Large intestine (tissue), 3 donors: ENCODE results near the gene ABCG8. TPM values are rescaled to one million over a fixed set of nuclear protein-coding genes. Genes with fewer than 3 reads are reported as not detected.

Source experiments
- DNase-seq, 2 donors: peaks; one replicate each; pipeline versions ENCODE4 v3.0.0 to v3.0.0-alpha.2; 2013
- H3K27ac ChIP-seq: one replicate; pipeline ENCODE4 v1.5.1; 2013; ENCODE audit warnings: low read length
- H3K27me3 ChIP-seq: 2 replicates; pipeline ENCODE4 v1.6.1; 2013; ENCODE audit warnings: low read length; ENCODE audit not compliant: control insufficient read depth, insufficient read depth
- H3K36me3 ChIP-seq: 2 replicates; pipeline ENCODE4 v1.6.1; 2013; ENCODE audit warnings: low read length; ENCODE audit not compliant: control insufficient read depth, insufficient read depth
- H3K4me1 ChIP-seq: one replicate; pipeline ENCODE4 v1.6.1; 2013; ENCODE audit warnings: low read length; ENCODE audit not compliant: control insufficient read depth, insufficient read depth
- H3K4me3 ChIP-seq: one replicate; pipeline ENCODE4 v1.5.1; 2013; ENCODE audit warnings: low read length
- H3K9me3 ChIP-seq: one replicate; pipeline ENCODE4 v1.6.1; 2013; ENCODE audit warnings: mild to moderate bottlenecking, low read depth, low read length, moderate library complexity; ENCODE audit not compliant: control insufficient read depth
- WGBS: methylation state at CpG from one replicate; pipeline ENCODE4 v1.1.5; 2013; ENCODE audit warnings: low lambda C conversion rate; ENCODE audit not compliant: insufficient coverage; 5-methylcytosine and 5-hydroxymethylcytosine counted together
- polyA plus RNA-seq: library from polyadenylated mRNA; unstranded; fragments of 120-200 nt; gene quantifications from one replicate; pipeline ENCODE4 v1.2.1, GENCODE V29; 2013

The ABCG8 gene
- polyA plus RNA-seq, 1 donor = 24.3 TPM

DNA sequence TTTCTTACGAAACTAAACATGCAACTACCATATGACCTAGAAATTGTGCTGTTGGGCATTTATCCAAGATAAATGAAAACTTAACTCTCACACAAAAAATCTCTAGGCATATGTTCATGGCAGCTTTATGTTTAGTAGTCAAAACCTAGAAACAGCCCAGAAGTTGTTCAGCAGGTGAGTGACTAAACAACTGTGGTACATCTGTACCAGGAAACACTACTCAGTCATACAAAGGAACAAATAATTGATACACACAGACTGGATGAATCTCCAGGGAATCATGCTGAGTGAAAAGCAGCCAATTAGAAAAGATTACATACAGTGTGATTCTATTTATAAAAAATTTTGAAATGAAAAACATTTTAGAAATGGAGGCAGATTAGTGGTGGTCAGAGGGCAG is 35.7 kb upstream of the ABCG8 start:
- H3K4me1 ChIP-seq = peaks cover 26% of the 10 kb centered on the region
- DNase-seq = no peak
- WGBS = no CpG with 5 or more reads among the region's 1 CpG
- no peaks in the 10 kb centered on the region for H3K9me3 ChIP-seq
- peaks cover 6% of the 10 kb centered on the region for H3K36me3 ChIP-seq
- no peaks in the 10 kb centered on the region for H3K27me3 ChIP-seq
- H3K4me3 ChIP-seq = no peak overlapping the region
- H3K27ac ChIP-seq = no peak overlapping the region

- Histone ChIP-seq H3K4me3 (no peak overlapping the region), H3K27ac (peak overlapping the region; percentile 90), H3K27me3 (no peaks in the 10 kb centered on the region), H3K9me3 (no peaks in the 10 kb centered on the region), H3K4me1 (peaks cover 42% of the 10 kb centered on the region), H3K36me3 (peaks cover 11% of the 10 kb centered on the region)
- 80% methylated on average over 1 of the region's 2 CpGs for WGBS
- no peak for DNase-seq
Observed at GRCh38 chr2:43806719-43807031, 32.1 kb upstream of the ABCG8 start.

GRCh38 chr2:43810452-43810851 is 28.3 kb upstream of the ABCG8 start:
- no peaks in the 10 kb centered on the region for H3K9me3 ChIP-seq
- WGBS = no CpG with 5 or more reads among the region's 2 CpGs
- peaks cover 34% of the 10 kb centered on the region for H3K4me1 ChIP-seq
- peaks cover 8% of the 10 kb centered on the region for H3K36me3 ChIP-seq
- H3K4me3 ChIP-seq = no peak overlapping the region
- H3K27me3 ChIP-seq = no peaks in the 10 kb centered on the region
- DNase-seq = no peak
- no peak overlapping the region for H3K27ac ChIP-seq

- no peak for DNase-seq
- Histone ChIP-seq H3K9me3 (no peaks in the 10 kb centered on the region), H3K4me1 (peaks cover 30% of the 10 kb centered on the region), H3K27me3 (no peaks in the 10 kb centered on the region), H3K27ac (no peak overlapping the region), H3K36me3 (peaks cover 6% of the 10 kb centered on the region), H3K4me3 (no peak overlapping the region)
- WGBS = 60% methylated on average over 1 of the region's 1 CpG
Observed at GRCh38 chr2:43810888-43811287, 27.9 kb upstream of the ABCG8 start.

DNA sequence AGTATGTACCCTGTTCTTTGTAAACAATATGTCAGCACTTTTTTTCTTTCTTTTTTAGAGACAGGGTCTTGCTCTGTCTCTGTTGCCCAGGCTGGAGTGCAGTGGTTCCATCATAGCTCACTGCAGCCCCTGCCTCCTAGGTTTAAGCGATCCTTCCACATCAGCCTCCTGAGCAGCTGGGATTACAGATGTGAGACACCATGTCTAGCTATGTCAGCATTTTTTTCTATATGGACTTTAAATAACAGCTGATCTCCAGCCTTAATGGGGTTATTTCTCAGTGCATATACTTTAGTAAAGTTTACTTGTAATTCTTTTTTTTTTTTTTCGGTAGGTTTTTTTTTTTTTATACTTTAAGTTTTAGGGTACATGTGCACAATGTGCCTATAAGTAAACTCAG is 26.8 kb upstream of the ABCG8 start:
- no peak overlapping the region for H3K27ac ChIP-seq
- H3K4me3 ChIP-seq = no peak overlapping the region
- no peak for DNase-seq
- H3K36me3 ChIP-seq = peaks cover 8% of the 10 kb centered on the region
- no peaks in the 10 kb centered on the region for H3K9me3 ChIP-seq
- H3K27me3 ChIP-seq = no peaks in the 10 kb centered on the region
- WGBS = 100% methylated on average over 1 of the region's 2 CpGs
- peaks cover 25% of the 10 kb centered on the region for H3K4me1 ChIP-seq

DNA sequence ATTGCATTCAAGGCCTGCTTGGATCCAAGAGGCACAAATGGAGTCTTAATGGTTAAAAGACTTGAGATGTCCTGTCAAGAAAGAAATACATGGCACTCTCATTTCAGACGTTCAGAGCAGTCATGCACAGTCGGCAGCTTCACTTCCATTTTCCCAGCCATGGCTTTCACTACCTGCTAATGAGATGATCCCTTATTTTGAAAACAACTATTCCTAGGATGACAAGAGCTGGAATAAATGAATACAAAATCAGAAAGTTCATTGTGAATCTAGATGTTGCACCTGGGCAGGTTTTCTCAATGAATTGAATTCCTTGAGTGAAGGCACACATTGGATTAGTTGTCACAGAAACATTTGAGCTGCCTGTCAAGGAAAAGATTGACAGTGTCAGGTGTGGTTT is 25.8 kb upstream of the ABCG8 start:
- Histone ChIP-seq H3K4me1 (peaks cover 17% of the 10 kb centered on the region), H3K36me3 (peaks cover 8% of the 10 kb centered on the region), H3K27ac (no peak overlapping the region), H3K4me3 (no peak overlapping the region), H3K9me3 (no peaks in the 10 kb centered on the region), H3K27me3 (no peaks in the 10 kb centered on the region)
- no CpG with 5 or more reads among the region's 2 CpGs for WGBS
- no peak for DNase-seq

DNA sequence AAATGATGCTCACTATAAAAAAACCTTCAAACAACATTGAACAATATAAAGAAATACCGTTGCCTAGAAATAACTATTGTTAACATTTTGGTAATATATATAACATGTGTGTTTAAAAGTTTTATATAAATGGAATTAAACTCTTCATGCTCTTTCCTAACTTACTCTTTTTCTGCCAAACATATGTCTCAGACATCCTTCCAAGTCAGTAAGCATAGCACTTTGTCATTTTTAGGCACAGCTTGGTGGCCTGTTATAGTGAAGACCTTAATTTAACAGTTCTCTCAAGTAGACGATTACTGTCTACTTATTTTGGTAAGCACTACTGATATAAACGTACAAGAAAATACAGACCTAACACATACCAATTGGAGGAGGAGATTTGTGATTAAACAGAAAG is 24.1 kb upstream of the ABCG8 start:
- DNase-seq = no peak
- H3K27ac ChIP-seq = no peak overlapping the region
- no peaks in the 10 kb centered on the region for H3K9me3 ChIP-seq
- WGBS = 100% methylated on average over 1 of the region's 3 CpGs
- no peak overlapping the region for H3K4me3 ChIP-seq
- peaks cover 17% of the 10 kb centered on the region for H3K4me1 ChIP-seq
- peaks cover 8% of the 10 kb centered on the region for H3K36me3 ChIP-seq
- no peaks in the 10 kb centered on the region for H3K27me3 ChIP-seq

- H3K9me3 ChIP-seq = no peaks in the 10 kb centered on the region
- WGBS = 0% methylated on average over 1 of the region's 5 CpGs
- peaks cover 3% of the 10 kb centered on the region for H3K36me3 ChIP-seq
- H3K4me1 ChIP-seq = peaks cover 15% of the 10 kb centered on the region
- H3K4me3 ChIP-seq = no peak overlapping the region
- no peaks in the 10 kb centered on the region for H3K27me3 ChIP-seq
- peak; percentile 92 to 96 for DNase-seq
- H3K27ac ChIP-seq = peak overlapping the region; percentile 82
Observed at GRCh38 chr2:43818761-43819160, 20.0 kb upstream of the ABCG8 start.

- H3K4me3 ChIP-seq = no peak overlapping the region
- WGBS = 30% methylated on average over 2 of the region's 7 CpGs
- H3K27ac ChIP-seq = peak overlapping the region; percentile 82
- peaks cover 3% of the 10 kb centered on the region for H3K36me3 ChIP-seq
- no peaks in the 10 kb centered on the region for H3K9me3 ChIP-seq
- peak; percentile 50 to 89 for DNase-seq
- peaks cover 15% of the 10 kb centered on the region for H3K4me1 ChIP-seq
- no peaks in the 10 kb centered on the region for H3K27me3 ChIP-seq
Observed at GRCh38 chr2:43819491-43820163, 19.1 kb upstream of the ABCG8 start.

DNA sequence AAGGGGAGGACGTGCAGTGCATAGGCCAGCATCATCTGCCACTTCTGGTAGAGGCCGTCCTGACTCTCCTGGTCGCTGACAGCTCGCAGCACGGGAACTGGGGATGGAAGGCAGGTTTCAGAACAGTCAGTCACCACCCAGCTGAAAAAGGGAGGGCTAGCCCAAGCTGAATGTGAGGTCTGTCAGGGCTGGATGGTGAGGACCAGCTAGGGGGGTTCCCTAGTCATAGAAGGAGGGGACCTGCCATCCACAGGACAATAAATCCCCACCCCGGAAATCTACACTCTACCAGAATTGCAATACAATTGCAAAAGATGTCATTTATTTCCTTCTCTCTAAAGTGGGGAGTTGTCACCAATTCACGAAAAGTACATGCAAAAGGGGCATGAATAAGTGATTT is 15.9 kb upstream of the ABCG8 start:
- H3K27ac ChIP-seq = no peak overlapping the region
- no peak for DNase-seq
- no peaks in the 10 kb centered on the region for H3K36me3 ChIP-seq
- peaks cover 15% of the 10 kb centered on the region for H3K4me1 ChIP-seq
- H3K4me3 ChIP-seq = no peak overlapping the region
- H3K9me3 ChIP-seq = no peaks in the 10 kb centered on the region
- WGBS = no CpG with 5 or more reads among the region's 7 CpGs
- no peaks in the 10 kb centered on the region for H3K27me3 ChIP-seq

GRCh38 chr2:43823751-43824150 is 15.0 kb upstream of the ABCG8 start:
- Histone ChIP-seq H3K36me3 (no peaks in the 10 kb centered on the region), H3K27me3 (no peaks in the 10 kb centered on the region), H3K4me3 (no peak overlapping the region), H3K9me3 (no peaks in the 10 kb centered on the region), H3K4me1 (peaks cover 8% of the 10 kb centered on the region), H3K27ac (no peak overlapping the region)
- DNase-seq = no peak
- no CpG with 5 or more reads among the region's 11 CpGs for WGBS
